ENCODE results near the gene TUBGCP3.

The TUBGCP3 gene

DNA sequence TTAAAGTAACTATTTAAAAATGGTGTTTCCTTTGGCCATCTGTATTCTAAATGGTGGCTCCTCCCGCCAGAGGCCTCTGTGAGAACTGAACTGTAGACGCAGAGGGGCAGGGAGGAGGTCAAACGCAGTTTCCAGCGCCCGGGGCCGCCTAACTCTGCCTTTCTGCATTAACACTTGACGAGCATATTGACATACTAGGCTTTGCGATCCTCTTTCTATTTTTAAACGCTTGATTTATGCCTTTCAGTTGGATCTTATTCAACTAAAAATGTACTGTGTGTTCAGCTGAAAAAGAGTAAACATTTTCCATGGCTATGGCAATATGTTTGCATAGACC lies 137.1 kb downstream of the TUBGCP3 start:
- no peak for DNase-seq

DNA sequence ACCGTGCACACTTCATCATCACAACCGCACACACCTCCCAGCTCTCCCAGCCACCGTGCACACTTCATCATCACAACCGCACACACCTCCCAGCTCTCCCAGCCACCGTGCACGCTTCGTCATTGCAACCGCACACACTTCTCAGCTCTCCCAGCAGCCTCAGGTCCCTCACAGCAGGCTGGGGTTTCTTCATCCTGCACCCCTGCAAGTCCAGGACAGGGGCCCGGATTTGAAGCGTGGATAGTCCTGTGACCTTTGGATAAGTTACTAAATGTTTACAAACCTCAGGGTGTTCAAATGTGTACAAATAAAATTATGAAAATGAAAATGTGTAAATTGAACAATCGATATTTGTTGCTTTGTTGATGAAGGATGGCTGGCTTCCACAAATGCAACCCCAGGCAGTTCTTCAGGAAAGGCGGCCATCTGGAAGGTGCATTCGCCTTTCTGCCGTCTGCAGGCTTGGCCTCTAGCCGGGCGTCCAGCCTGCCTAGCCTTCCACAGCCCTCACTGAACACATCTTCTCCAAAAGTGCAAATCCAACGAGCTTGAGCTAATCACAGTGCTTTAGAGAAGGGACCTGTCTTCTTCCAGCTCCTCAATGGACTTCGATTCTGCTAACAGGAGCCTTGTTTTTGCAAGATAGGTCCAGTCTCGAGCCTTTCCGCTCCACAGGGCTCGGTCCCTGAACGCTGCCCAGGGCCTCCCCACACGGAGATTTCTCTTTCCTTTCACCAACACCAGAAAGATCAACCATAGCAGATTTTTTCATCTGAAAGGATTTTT lies 137.6 kb downstream of the TUBGCP3 start:
- DNase-seq = no peak

DNA sequence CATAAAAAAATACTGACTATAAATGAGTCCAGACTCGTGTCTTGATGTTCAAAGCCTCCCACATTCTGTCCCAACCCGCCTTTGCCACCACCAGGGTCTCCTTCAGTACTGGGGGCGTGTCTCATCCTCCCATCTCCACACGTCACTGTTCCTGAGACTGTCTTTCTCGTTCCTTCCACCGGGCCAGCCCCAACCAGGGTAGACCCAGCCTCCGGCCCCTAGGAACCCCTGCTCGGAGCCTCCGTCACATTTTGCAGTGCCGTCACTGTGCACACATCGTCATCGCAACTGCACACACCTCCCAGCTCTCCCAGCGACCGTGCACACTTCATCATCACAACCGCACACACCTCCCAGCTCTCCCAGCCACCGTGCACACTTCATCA lies 138.4 kb downstream of the TUBGCP3 start:
- no peak for DNase-seq

GRCh38 chr13:112448621-112449544 lies 139.1 kb downstream of the TUBGCP3 start:
- DNase-seq = no peak

GRCh38 chr13:112447761-112448603 lies 140.0 kb downstream of the TUBGCP3 start:
- DNase-seq = no peak

DNA sequence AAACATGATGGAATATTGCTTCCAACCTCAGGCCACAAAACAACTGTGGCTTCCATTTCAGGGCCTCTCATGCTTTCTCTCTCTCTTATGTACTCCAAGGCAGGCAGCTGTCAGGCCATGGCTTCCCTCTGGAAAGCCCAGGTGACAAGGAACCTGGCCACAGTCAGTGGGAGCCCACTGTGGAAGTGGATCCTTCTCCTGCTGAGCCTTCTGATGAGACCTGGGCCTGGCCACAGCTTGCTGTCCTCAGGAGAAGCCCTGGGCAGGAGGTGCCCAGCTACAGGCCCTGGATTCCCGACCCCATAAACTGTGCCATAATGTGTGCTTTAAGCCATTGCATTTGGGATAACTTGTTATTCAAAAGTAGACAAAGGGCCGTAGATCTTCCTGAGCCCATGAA lies 140.6 kb downstream of the TUBGCP3 start:
- DNase-seq = no peak

DNA sequence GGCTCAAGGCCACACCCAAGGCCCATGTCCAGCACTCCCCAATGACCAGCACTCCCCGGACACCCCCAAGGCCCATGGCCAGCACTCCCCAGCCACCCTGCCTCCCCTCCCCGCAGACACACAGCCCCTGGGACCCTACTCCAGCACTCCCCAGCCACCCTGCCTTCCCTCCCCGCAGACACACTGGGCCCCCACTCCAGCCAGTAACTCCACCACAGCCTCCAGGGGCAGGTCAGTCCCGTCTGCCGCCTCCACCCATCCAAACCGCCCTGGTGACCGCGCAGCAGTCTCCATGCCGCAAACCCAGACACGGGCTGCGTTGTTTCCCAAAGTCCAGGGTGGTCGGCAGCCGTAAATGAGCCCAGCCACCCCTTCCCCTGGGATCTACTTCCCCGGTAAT lies 141.1 kb downstream of the TUBGCP3 start:
- DNase-seq = no peak

- DNase-seq = no peak
These were observed 141.5 kb downstream of the TUBGCP3 start for GRCh38 chr13:112446347-112446861.

GRCh38 chr13:112445411-112446271 lies 142.3 kb downstream of the TUBGCP3 start:
- no peak for DNase-seq

- no peak for DNase-seq
These were observed 143.2 kb downstream of the TUBGCP3 start for GRCh38 chr13:112444416-112445399.

- no peak for DNase-seq
These were observed 144.0 kb downstream of the TUBGCP3 start for GRCh38 chr13:112443995-112444311.

GRCh38 chr13:112443191-112443994 lies 144.6 kb downstream of the TUBGCP3 start:
- no peak for DNase-seq

- no peak for DNase-seq
These were observed 145.4 kb downstream of the TUBGCP3 start for GRCh38 chr13:112442483-112443090.

DNA sequence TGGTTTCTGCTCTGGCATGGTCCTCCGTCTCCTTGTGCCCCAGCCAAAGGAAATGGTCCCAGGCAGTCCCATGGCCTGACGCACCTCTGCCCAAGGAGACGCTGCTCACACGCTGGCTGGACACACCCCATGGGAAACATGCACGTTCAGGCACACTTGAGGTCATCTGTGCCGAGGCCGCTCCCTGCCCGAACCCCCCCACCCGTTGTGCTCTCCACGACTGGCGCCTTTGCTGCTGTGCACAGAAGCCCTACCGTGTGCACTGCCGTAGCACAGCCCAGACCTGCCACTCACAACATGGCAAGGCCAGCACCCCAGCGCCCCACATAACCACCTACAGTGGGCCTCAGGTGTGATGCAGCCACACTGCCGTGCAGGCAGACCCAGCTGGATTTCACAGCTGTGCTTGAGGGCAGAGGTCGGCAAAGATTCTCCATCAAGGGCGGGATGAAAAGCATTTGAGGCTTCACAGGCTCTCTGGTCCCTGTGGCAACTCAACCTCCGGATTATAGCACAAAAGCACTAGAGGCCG lies 146.1 kb downstream of the TUBGCP3 start:
- DNase-seq = no peak

DNA sequence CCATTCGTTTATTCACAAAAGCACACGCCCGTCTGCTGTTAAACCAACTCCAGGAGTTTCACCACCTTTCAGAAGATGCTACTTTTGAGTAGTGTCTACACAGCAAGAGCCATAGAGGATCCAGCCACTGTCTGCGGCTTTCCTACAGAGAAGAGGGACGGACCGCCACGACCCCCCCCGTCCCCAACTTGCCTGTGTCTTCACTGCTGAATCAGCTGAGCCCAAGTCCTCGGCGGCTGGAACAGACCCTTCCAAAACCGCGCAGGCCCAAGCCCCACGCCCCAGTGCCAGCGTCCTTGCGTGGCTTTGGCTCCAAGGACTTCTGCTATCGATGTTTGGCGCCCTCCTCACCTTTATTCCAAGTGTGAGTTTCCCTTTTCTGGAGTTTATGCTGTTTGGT lies 146.7 kb downstream of the TUBGCP3 start:
- no peak for DNase-seq

DNA sequence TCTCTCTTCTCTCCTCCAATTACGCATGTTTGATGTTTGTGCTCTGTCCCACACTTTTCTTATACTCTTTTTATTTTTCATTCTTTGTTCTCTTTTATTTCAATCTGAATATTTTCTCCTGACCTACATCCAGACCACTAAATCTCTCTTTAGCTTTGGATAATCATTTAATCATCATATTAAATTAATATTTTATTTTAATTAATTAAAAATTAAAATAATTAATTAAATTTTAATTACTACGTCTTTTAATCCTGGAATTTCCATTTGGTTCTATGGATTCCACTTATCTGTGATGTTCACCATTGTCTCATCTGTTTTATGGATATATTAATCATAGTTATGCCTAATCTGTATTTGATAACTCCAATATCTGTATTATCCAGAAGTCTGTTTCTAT lies 149.4 kb downstream of the TUBGCP3 start:
- DNase-seq = no peak

DNA sequence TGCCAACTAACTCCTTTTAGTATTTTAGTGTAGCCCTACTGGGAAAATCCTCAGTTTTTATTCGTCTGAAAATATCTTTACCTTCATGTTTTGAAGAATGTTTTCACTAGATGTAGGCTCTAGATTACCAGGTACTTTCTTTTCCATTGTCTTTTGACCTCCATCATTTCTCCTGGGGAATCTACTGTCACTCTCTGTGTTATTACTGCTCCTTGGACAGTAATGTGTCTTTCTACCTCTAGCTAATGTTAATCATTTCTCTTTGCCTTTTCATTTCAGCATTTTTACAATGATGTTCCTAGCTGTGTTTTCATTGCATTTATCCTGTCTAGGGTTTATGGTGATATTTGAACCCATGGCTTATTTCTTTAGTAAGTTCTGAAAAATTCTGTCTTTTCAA lies 149.9 kb downstream of the TUBGCP3 start:
- no peak for DNase-seq

- DNase-seq = no peak
These were observed 152.0 kb downstream of the TUBGCP3 start for GRCh38 chr13:112435973-112436372.
